Choroid plexus epithelial cell (primary cell): ENCODE data around the gene FSD2.

Source experiments
- DNase-seq: peaks from one replicate; pipeline ENCODE4 v3.0.0-alpha.2; 2010; ENCODE audit warnings: low read depth
- H3K4me3 ChIP-seq: 2 replicates; pipeline ENCODE4 v1.5.1; 2011; ENCODE audit warnings: low read depth, mild to moderate bottlenecking, control low read depth, low read length, moderate library complexity
- TF ChIP-seq, protein P1 (sequence below): conservative IDR thresholded peaks from 2 replicates; pipeline ENCODE4 v1.5.1; 2011; ENCODE audit warnings: low read depth, mild to moderate bottlenecking, control low read depth, inconsistent platforms, low read length, moderate library complexity

The FSD2 gene

DNA sequence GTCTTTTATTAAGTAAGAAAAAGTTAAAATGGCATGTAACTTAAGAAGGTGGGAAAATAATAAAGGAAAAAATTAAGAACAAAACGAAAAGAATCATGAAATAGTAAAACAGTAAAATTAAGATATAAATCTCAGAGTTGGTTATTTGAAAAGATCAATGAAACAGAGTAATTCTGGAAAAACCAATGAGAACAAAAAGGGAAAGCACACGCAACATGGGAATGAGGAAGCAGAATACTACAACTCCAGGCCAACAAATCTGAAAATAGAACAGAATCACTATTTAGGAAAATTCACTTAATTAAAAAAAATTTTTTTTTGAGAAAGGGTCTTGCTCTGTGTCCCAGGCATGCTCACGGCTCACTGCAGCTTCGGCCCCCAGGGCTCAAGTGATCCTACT, 34.3 kb upstream of the FSD2 start:
- no peak for DNase-seq
- TF ChIP-seq, protein P1, sequence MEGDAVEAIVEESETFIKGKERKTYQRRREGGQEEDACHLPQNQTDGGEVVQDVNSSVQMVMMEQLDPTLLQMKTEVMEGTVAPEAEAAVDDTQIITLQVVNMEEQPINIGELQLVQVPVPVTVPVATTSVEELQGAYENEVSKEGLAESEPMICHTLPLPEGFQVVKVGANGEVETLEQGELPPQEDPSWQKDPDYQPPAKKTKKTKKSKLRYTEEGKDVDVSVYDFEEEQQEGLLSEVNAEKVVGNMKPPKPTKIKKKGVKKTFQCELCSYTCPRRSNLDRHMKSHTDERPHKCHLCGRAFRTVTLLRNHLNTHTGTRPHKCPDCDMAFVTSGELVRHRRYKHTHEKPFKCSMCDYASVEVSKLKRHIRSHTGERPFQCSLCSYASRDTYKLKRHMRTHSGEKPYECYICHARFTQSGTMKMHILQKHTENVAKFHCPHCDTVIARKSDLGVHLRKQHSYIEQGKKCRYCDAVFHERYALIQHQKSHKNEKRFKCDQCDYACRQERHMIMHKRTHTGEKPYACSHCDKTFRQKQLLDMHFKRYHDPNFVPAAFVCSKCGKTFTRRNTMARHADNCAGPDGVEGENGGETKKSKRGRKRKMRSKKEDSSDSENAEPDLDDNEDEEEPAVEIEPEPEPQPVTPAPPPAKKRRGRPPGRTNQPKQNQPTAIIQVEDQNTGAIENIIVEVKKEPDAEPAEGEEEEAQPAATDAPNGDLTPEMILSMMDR, result no peak
- no peak overlapping the region for H3K4me3 ChIP-seq

DNA sequence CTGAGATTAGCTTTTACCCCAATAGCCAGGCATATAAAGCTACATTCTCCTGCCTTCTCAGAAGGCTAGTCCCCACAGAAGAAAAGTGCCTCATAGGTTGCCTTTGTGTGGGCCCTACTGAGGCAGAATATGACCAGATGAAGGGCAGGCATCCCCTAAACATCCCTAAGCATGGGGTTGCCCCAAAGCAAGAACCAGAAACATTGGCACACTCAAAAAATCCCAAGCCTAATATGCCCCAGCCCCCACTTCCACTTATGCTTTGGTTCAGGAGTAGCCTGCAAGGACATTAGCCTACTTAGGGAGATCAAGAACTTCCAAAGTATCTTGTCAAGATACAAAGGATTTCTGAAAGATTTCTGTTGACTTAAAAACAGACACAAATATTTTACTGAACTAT, 33.3 kb upstream of the FSD2 start:
- TF ChIP-seq, protein P1, result no peak
- DNase-seq, result no peak
- H3K4me3 ChIP-seq, result no peak overlapping the region

DNA sequence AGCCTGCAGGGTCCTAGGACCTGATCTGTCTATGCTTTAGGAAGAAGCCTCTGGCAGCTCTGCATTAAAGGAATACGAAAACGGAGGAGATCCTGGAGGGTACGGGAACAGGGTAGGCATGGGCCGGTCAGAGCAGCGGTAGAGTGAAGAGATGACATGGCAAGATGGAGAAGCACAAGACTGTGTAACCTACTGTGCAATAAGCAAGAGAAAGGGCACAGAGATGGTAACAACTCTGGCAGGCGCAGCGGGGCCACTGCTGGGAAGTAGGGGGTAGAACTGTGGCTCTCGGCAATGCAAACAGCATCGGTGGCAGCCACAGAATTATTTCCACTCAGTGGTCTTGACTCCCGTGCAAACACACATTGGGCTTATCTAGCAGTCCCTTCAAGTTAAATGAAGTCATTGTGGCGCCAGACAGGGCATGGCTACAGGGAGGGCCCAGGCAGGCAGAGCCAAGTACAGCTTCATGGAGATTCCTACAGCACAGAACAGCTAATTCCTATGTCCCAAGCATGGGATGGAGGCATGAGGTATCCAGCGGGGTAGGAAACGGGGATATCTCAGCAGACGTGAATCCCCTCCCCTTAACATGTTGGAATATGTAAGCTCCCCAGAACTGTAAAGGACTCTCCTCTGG, 32.3 kb upstream of the FSD2 start:
- TF ChIP-seq, protein P1, result no peak
- no peak overlapping the region for H3K4me3 ChIP-seq
- DNase-seq, result no peak

DNA sequence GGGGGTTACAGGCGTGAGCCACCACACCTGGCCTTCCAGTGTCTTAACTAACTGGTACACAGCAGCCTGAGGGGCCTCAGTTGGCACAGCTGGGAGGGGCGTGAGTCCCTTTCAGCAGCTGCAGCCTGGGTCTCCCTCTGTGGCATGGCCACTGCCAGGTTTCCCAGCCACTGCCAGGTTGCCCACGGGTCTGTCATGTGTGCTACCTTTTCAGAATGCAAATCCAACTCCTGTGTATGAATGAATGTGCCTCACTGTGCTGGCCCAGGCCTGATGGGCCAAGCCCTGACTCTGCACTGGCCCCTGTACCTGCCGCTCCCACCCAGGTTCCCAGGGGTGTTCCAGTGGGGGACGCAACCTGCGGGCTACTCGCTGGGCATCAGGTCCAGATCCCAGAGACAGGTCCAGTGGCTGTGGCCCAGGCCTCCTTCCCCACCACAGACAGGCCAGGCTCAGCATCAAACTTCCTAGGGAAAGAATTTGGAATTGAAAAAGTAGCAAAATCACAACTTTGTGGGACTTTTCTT, 29.6 kb upstream of the FSD2 start:
- H3K4me3 ChIP-seq, result no peak overlapping the region
- TF ChIP-seq, protein P1, result no peak
- no peak for DNase-seq

DNA sequence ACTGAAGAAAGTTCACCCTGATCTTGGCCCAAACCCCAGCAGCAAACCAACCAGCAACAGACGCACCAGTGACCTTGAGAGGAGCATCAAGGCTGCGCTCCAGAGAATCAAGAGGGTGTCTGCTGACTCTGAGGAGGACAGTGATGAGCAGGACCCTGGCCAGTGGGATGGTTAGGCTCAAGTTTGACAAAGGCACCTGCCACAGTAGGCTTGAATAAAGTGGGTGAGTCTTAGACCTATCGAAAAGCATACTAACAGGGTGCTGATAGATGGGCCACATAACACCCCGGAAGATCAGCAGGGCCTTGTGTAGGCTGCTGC, 27.5 kb upstream of the FSD2 start:
- no peak for DNase-seq
- H3K4me3 ChIP-seq, result no peak overlapping the region
- TF ChIP-seq, protein P1, result no peak

DNA sequence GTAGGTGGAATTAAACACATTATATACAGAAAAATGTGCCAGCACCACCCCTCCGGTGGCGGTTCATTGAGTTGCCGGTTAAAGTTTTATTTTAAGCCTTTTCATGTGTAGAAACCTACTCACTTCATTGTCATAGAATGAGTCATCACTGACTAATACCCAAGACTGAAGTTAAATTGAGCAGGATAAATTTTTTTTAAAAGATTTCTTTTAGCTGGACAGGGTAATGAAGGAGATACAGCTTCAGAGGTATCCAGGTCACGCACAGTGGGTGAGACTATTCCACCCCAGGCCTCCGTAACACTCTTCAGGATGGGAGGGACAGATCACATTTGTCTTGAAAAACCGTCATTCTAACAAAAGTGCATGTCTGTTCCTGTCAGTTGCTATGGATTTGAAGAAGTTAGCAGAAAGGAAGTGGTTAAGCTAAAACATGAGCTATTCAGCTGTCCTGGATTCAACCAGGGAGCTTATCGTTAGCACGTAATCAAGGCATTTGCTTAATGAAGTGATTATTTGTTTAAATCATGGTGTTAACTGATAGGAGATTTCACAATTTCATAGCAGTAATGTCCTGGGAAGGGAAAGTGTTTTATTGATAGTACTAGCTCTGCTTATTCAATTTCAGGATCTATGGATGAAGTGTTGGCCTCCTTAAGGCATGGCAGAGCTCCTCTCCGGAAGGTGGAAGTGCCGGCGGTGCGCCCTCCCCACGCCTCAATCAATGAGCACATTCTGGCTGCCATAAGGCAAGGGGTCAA, 26.9 kb upstream of the FSD2 start:
- TF ChIP-seq, protein P1, result peak; percentile 34
- peak; percentile 86 for DNase-seq
- H3K4me3 ChIP-seq, result no peak overlapping the region
